Measurements from ENCODE around the gene RPTOR.

DNA sequence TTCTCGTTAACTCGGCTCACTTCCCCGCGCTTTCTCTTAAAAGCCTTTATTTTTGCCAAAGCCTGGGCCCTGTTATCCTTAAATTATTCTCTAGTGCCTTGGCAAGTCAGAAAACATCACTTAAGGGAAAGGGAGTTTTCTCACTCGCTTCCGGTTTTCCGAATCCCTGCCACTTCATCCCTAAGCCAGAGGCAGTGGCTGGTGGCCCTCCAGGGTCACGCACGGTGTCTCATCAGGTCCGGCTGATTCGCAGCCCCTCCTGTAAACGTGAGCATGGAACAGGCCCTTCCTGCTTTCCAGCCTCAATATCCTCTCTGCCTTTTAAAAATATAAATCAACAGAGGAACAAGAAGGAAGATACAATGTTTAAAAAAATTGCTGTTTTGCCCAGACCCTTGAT lies 304.5 kb downstream of the RPTOR start:
- TF ChIP-seq, protein P1, sequence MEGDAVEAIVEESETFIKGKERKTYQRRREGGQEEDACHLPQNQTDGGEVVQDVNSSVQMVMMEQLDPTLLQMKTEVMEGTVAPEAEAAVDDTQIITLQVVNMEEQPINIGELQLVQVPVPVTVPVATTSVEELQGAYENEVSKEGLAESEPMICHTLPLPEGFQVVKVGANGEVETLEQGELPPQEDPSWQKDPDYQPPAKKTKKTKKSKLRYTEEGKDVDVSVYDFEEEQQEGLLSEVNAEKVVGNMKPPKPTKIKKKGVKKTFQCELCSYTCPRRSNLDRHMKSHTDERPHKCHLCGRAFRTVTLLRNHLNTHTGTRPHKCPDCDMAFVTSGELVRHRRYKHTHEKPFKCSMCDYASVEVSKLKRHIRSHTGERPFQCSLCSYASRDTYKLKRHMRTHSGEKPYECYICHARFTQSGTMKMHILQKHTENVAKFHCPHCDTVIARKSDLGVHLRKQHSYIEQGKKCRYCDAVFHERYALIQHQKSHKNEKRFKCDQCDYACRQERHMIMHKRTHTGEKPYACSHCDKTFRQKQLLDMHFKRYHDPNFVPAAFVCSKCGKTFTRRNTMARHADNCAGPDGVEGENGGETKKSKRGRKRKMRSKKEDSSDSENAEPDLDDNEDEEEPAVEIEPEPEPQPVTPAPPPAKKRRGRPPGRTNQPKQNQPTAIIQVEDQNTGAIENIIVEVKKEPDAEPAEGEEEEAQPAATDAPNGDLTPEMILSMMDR (IDR thresholded peaks at IDR 0.05; ENCODE audit: low read length): no peak
- no peak for TF ChIP-seq EZH2 (IDR thresholded peaks at IDR 0.05; ENCODE audit: borderline replicate concordance, low read length)

Data from OCI-LY1 (cell line).